ENCODE results near the gene RPL11.

The RPL11 gene

GRCh38 chr1:23698466-23698865 is 6.9 kb downstream of the RPL11 start:
- Histone ChIP-seq H3K36me3 (ENCODE audit: control insufficient read depth in 5 of 5, insufficient read depth in 5 of 5, low read length in 5 of 5) (peaks cover 38 to 83% (median 78%) of the 10 kb centered on the region in 5 donors), H3K4me3 (ENCODE audit: low read depth in 1 of 5, low read length in 5 of 5) (no peak overlapping the region), H3K4me1 (ENCODE audit: control insufficient read depth in 5 of 5, insufficient read depth in 5 of 5, low read length in 5 of 5) (peaks cover 0 to 44% (median 32%) of the 10 kb centered on the region in 5 donors), H3K9me3 (ENCODE audit: control insufficient read depth in 5 of 5, low read length in 5 of 5) (no peaks in the 10 kb centered on the region), H3K27ac (ENCODE audit: low read depth, low read length) (no peak overlapping the region), H3K9ac (ENCODE audit: low read length in 5 of 5) (peak overlapping the region in 1 of 5 donors; percentile 36), H3K27me3 (ENCODE audit: control insufficient read depth in 5 of 5, insufficient read depth in 4 of 5, low read length in 5 of 5) (no peaks in the 10 kb centered on the region)

DNA sequence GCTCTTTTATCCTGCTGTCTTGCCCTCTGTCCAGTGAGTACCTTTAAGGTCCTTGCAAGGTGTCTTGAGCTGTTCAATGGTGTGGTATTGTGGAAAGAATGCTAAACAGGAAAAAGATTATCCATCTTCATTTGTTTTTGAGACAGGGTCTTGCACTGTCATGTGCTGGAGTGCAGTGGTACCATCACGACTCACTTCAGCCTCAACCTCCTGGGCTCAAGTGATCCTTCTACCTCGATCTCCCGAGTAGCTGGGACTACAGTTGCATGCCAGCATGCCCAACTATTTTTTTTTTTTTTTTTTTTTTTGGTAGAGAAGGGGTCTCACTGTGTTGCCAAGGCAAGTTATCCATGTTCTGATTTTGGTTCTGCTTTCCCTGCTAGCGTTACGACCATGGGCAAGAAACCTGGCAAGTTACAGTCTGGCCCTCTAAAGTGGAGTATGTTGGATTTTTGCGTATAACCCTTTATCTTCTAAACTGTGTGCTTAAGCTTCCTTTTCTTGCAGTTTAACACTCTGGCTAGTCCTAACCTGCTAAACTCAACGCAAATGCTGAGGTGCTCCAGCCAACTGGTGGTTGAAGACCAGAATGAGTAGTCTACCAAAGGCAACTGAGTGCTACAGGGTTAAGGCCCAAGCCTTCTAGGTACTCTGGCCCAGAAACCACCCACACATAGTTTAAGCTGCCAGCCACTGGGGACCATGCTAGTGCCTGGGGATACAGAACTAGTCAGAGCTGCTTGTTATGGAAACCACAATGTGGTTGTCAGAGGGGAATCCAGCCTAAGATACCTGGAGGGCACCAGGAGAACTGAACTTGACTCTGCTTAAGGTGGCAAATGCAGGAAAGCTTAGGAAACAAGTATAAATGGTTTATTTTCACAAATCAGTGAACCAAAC is 7.9 kb downstream of the RPL11 start:
- Histone ChIP-seq H3K27me3 (ENCODE audit: control insufficient read depth in 5 of 5, insufficient read depth in 4 of 5, low read length in 5 of 5) (no peaks in the 10 kb centered on the region), H3K27ac (ENCODE audit: low read depth, low read length) (no peak overlapping the region), H3K9ac (ENCODE audit: low read length in 5 of 5) (no peak overlapping the region), H3K9me3 (ENCODE audit: control insufficient read depth in 5 of 5, low read length in 5 of 5) (no peaks in the 10 kb centered on the region), H3K4me1 (ENCODE audit: control insufficient read depth in 5 of 5, insufficient read depth in 5 of 5, low read length in 5 of 5) (peaks cover 0 to 33% (median 28%) of the 10 kb centered on the region in 5 donors), H3K36me3 (ENCODE audit: control insufficient read depth in 5 of 5, insufficient read depth in 5 of 5, low read length in 5 of 5) (peaks cover 30 to 73% (median 68%) of the 10 kb centered on the region in 5 donors), H3K4me3 (ENCODE audit: low read depth in 1 of 5, low read length in 5 of 5) (no peak overlapping the region)

DNA sequence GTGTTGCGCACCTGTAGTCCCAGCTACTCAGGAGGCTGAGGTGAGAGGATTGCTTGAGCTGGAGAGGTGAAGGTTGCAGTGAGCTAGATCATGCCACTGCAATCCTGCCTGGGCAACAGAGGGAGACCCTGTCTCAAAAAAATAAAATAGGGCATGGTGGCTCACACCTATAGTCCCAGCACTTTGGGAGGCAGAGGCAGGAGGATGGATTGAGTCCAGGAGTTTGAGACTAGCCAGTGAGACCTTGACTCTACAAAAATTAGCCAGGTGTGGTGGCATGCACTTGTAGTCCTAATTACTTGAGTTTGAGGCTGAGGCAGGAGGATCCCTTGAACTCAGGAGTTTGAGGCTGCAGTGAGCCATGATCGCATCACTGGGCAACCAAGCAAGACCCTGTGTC is 9.7 kb downstream of the RPL11 start:
- H3K9ac ChIP-seq (ENCODE audit: low read length in 5 of 5), result no peak overlapping the region
- no peak overlapping the region for H3K27ac ChIP-seq (ENCODE audit: low read depth, low read length)
- no peaks in the 10 kb centered on the region for H3K9me3 ChIP-seq (ENCODE audit: control insufficient read depth in 5 of 5, low read length in 5 of 5)
- peaks cover 21 to 66% (median 53%) of the 10 kb centered on the region in 5 donors for H3K36me3 ChIP-seq (ENCODE audit: control insufficient read depth in 5 of 5, insufficient read depth in 5 of 5, low read length in 5 of 5)
- H3K4me3 ChIP-seq (ENCODE audit: low read depth in 1 of 5, low read length in 5 of 5), result no peak overlapping the region
- H3K4me1 ChIP-seq (ENCODE audit: control insufficient read depth in 5 of 5, insufficient read depth in 5 of 5, low read length in 5 of 5), result peaks cover 0 to 19% (median 15%) of the 10 kb centered on the region in 5 donors
- H3K27me3 ChIP-seq (ENCODE audit: control insufficient read depth in 5 of 5, insufficient read depth in 4 of 5, low read length in 5 of 5), result no peaks in the 10 kb centered on the region

- Histone ChIP-seq H3K36me3 (ENCODE audit: control insufficient read depth in 5 of 5, insufficient read depth in 5 of 5, low read length in 5 of 5) (peaks cover 18 to 59% (median 47%) of the 10 kb centered on the region in 5 donors), H3K9ac (ENCODE audit: low read length in 5 of 5) (peak overlapping the region in 1 of 5 donors; percentile 19), H3K27ac (ENCODE audit: low read depth, low read length) (peak overlapping the region; percentile 37), H3K4me1 (ENCODE audit: control insufficient read depth in 5 of 5, insufficient read depth in 5 of 5, low read length in 5 of 5) (peaks cover 0 to 19% (median 15%) of the 10 kb centered on the region in 5 donors), H3K27me3 (ENCODE audit: control insufficient read depth in 5 of 5, insufficient read depth in 4 of 5, low read length in 5 of 5) (no peaks in the 10 kb centered on the region), H3K9me3 (ENCODE audit: control insufficient read depth in 5 of 5, low read length in 5 of 5) (no peaks in the 10 kb centered on the region), H3K4me3 (ENCODE audit: low read depth in 1 of 5, low read length in 5 of 5) (no peak overlapping the region)
These were observed 10.4 kb downstream of the RPL11 start for GRCh38 chr1:23701996-23702395.

DNA sequence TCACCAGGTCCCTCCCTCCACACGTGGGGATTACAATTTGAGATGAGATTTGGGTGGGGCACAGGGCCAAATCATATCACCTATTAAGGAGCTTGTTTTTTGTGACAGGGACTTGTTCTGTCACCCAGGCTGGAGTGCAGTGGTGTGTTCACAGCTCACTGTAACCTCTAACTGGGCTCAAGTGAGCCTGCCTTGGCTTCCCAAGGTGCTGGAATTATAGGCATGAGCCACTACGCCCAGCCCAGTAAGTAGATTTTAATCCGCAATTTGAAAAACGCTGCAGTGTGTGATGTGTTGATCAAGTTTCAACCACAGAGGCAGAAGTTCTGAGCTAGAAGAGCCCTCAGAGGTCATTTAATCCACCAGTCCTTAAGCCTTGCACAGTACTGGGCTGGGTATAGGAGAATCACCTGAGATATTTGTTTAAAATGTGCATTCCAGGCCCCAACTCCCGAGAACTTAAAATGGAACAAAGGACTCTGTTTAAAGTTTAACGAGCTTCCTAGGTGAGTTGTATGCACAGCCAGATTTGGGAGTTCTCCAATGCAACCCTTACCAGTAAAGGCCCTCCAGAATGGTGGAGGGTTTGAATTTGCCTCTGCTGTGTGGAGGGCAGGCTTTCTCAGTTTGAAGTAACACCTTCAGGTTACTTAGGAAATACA is 13.4 kb downstream of the RPL11 start:
- H3K27ac ChIP-seq (ENCODE audit: low read depth, low read length), result no peak overlapping the region
- peaks cover 0 to 17% (median 12%) of the 10 kb centered on the region in 5 donors for H3K4me1 ChIP-seq (ENCODE audit: control insufficient read depth in 5 of 5, insufficient read depth in 5 of 5, low read length in 5 of 5)
- H3K36me3 ChIP-seq (ENCODE audit: control insufficient read depth in 5 of 5, insufficient read depth in 5 of 5, low read length in 5 of 5), result peaks cover 3 to 31% (median 18%) of the 10 kb centered on the region in 5 donors
- H3K9ac ChIP-seq (ENCODE audit: low read length in 5 of 5), result no peak overlapping the region
- H3K4me3 ChIP-seq (ENCODE audit: low read depth in 1 of 5, low read length in 5 of 5), result no peak overlapping the region
- no peaks in the 10 kb centered on the region for H3K9me3 ChIP-seq (ENCODE audit: control insufficient read depth in 5 of 5, low read length in 5 of 5)
- no peaks in the 10 kb centered on the region for H3K27me3 ChIP-seq (ENCODE audit: control insufficient read depth in 5 of 5, insufficient read depth in 4 of 5, low read length in 5 of 5)

DNA sequence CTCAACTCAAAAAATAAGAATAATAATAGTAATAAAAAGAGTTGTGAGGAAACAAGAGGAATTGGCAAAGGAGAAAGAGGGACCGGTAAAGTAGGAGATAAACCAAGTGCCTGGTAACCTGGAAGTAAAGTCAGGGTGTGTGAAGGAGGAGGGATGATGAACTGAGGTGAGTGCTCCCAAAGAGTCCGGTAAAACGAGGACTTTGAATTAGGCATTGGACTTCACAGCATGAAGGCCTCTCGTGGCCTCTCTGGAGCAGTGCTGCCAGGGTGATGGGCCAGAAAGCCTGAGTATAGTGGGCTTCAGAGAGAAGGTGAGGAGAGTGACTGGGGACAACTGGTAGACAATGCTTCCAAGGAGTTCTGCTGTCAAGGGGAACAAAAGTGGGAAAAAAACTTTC is 17.6 kb downstream of the RPL11 start:
- Histone ChIP-seq H3K27ac (ENCODE audit: low read depth, low read length) (no peak overlapping the region), H3K4me3 (ENCODE audit: low read depth in 1 of 5, low read length in 5 of 5) (no peak overlapping the region)

GRCh38 chr1:23718482-23718881 is 26.9 kb downstream of the RPL11 start:
- Histone ChIP-seq H3K27me3 (ENCODE audit: control insufficient read depth in 5 of 5, insufficient read depth in 4 of 5, low read length in 5 of 5) (no peaks in the 10 kb centered on the region), H3K4me1 (ENCODE audit: control insufficient read depth in 5 of 5, insufficient read depth in 5 of 5, low read length in 5 of 5) (no peaks in the 10 kb centered on the region), H3K9me3 (ENCODE audit: control insufficient read depth in 5 of 5, low read length in 5 of 5) (no peaks in the 10 kb centered on the region), H3K9ac (ENCODE audit: low read length in 5 of 5) (no peak overlapping the region), H3K36me3 (ENCODE audit: control insufficient read depth in 5 of 5, insufficient read depth in 5 of 5, low read length in 5 of 5) (peaks cover 0 to 6% (median 0%) of the 10 kb centered on the region in 5 donors), H3K4me3 (ENCODE audit: low read depth in 1 of 5, low read length in 5 of 5) (no peak overlapping the region), H3K27ac (ENCODE audit: low read depth, low read length) (no peak overlapping the region)

More for the DNA sequence above, 17.6 kb downstream of the RPL11 start:
- Histone ChIP-seq H3K36me3 (ENCODE audit: control insufficient read depth in 5 of 5, insufficient read depth in 5 of 5, low read length in 5 of 5) (peaks cover 4 to 24% (median 5%) of the 10 kb centered on the region in 5 donors), H3K4me1 (ENCODE audit: control insufficient read depth in 5 of 5, insufficient read depth in 5 of 5, low read length in 5 of 5) (no peaks in the 10 kb centered on the region), H3K27me3 (ENCODE audit: control insufficient read depth in 5 of 5, insufficient read depth in 4 of 5, low read length in 5 of 5) (no peaks in the 10 kb centered on the region), H3K9ac (ENCODE audit: low read length in 5 of 5) (peak overlapping the region in 1 of 5 donors; percentile 10), H3K9me3 (ENCODE audit: control insufficient read depth in 5 of 5, low read length in 5 of 5) (no peaks in the 10 kb centered on the region)

DNA sequence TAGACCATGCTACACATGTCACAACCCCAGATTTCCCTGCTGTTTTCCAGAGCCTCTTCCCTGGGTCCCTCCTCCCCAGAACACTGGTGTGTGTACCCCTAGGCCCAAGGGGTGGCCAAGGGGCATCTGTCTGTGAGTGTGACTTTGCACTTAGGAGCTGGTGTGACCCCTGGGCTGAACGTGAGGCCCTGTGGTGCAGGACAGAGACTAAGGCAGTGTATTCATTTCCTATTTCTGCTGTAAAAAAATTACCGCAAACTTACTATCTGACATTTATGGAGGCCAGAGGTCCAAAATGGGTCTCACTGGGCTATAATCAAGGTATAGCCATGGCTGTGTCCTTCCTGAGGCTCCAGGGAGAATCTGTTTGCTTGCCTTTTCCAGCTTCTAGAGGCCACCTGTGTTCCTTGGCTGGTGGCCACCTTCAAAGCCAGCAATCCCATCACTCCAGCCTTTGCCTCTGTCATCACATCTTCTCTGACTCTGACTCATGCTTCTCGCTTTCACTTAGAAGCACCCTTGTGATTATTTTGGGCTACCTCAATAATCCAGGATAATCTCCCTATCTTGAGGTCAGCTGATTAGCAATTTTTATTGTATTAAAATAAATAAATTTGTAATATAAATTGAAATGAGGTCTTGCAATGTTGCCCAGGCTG is 27.7 kb downstream of the RPL11 start:
- Histone ChIP-seq H3K27me3 (ENCODE audit: control insufficient read depth in 5 of 5, insufficient read depth in 4 of 5, low read length in 5 of 5) (no peaks in the 10 kb centered on the region), H3K9me3 (ENCODE audit: control insufficient read depth in 5 of 5, low read length in 5 of 5) (no peaks in the 10 kb centered on the region), H3K27ac (ENCODE audit: low read depth, low read length) (no peak overlapping the region), H3K4me3 (ENCODE audit: low read depth in 1 of 5, low read length in 5 of 5) (no peak overlapping the region), H3K9ac (ENCODE audit: low read length in 5 of 5) (no peak overlapping the region), H3K36me3 (ENCODE audit: control insufficient read depth in 5 of 5, insufficient read depth in 5 of 5, low read length in 5 of 5) (peaks cover 0 to 6% (median 0%) of the 10 kb centered on the region in 5 donors), H3K4me1 (ENCODE audit: control insufficient read depth in 5 of 5, insufficient read depth in 5 of 5, low read length in 5 of 5) (no peaks in the 10 kb centered on the region)

DNA sequence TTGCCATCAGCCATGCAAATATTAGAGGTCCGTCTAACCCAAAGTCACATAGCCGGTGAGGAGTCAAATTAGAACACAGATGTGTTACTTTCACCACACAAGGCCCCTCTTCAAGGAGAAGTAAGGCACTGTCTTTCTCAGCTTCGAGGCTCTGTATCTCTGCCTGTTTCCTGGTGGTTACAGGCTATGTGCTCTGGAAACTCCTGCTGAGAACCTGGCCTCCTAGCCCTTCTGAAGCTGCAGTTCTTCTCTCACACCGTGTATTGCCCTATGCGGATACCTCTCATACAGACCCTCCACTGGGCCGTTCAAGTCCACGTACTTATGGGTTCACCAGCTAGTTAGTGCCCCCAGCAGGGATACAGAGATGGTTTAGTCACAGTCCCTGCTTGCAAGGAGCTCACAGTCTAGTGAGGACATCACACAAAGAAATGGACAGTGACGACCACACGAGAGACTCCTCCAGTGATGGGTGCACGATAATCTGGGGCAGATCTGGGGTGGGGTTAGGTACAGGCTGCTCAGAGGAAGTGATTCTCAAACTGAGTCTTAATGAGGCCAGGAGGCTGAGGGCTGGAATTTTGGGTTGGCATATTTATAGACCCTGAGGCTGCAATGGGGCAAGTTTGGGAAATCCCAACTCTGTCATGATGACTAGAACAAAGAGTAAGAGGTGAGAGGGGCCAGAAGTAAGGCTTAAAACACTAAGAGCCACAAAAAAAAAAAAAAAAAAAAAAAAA is 28.8 kb downstream of the RPL11 start:
- Histone ChIP-seq H3K9ac (ENCODE audit: low read length in 5 of 5) (no peak overlapping the region), H3K9me3 (ENCODE audit: control insufficient read depth in 5 of 5, low read length in 5 of 5) (no peaks in the 10 kb centered on the region), H3K36me3 (ENCODE audit: control insufficient read depth in 5 of 5, insufficient read depth in 5 of 5, low read length in 5 of 5) (peaks cover 0 to 1% (median 0%) of the 10 kb centered on the region in 5 donors), H3K4me3 (ENCODE audit: low read depth in 1 of 5, low read length in 5 of 5) (no peak overlapping the region), H3K27ac (ENCODE audit: low read depth, low read length) (no peak overlapping the region), H3K4me1 (ENCODE audit: control insufficient read depth in 5 of 5, insufficient read depth in 5 of 5, low read length in 5 of 5) (no peaks in the 10 kb centered on the region), H3K27me3 (ENCODE audit: control insufficient read depth in 5 of 5, insufficient read depth in 4 of 5, low read length in 5 of 5) (no peaks in the 10 kb centered on the region)
